ENCODE results near the gene LHX5. TPM values are rescaled to one million over a fixed set of nuclear protein-coding genes. Genes with fewer than 3 reads are reported as not detected.

The LHX5 gene
- total RNA-seq, 1 experiment from 2014 or later: not detected

- ChIA-PET CTCF (no interaction called here), POLR2A (no interaction called here)
- no peak overlapping the region for H3K27ac ChIP-seq (ENCODE audit: low read length)
- TF ChIP-seq TCF7L2 (IDR thresholded peaks at IDR 0.05; ENCODE audit: low read depth, low read length): no peak
- no peak for TF ChIP-seq REST (IDR thresholded peaks at IDR 0.05; ENCODE audit: insufficient read depth in 1 of 2, low read depth in 2 of 2, low read length in 1 of 2)
- no peak for TF ChIP-seq POLR2AphosphoS5 (IDR thresholded peaks at IDR 0.05; ENCODE audit: low read depth, low read length)
- TF ChIP-seq, protein P1, sequence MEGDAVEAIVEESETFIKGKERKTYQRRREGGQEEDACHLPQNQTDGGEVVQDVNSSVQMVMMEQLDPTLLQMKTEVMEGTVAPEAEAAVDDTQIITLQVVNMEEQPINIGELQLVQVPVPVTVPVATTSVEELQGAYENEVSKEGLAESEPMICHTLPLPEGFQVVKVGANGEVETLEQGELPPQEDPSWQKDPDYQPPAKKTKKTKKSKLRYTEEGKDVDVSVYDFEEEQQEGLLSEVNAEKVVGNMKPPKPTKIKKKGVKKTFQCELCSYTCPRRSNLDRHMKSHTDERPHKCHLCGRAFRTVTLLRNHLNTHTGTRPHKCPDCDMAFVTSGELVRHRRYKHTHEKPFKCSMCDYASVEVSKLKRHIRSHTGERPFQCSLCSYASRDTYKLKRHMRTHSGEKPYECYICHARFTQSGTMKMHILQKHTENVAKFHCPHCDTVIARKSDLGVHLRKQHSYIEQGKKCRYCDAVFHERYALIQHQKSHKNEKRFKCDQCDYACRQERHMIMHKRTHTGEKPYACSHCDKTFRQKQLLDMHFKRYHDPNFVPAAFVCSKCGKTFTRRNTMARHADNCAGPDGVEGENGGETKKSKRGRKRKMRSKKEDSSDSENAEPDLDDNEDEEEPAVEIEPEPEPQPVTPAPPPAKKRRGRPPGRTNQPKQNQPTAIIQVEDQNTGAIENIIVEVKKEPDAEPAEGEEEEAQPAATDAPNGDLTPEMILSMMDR (IDR thresholded peaks at IDR 0.05): no peak
- no peak for TF ChIP-seq SIN3A (IDR thresholded peaks at IDR 0.05; ENCODE audit: borderline replicate concordance, insufficient read depth, low read depth, low read length)
- no peaks in the 10 kb centered on the region for H3K4me1 ChIP-seq (ENCODE audit: control insufficient read depth, insufficient read depth, low read length)
- no TSS peak for BruUV-seq (replicated peaks)
- DNase-seq (ENCODE audit: low read depth, low spot score) (no peak), ATAC-seq (no peak)
- H3K27me3 ChIP-seq (ENCODE audit: control insufficient read depth, insufficient read depth, low read length): peaks cover 5% of the 10 kb centered on the region; the same call in 1 of the 2 replicates
- no peaks in the 10 kb centered on the region for H3K36me3 ChIP-seq (ENCODE audit: control insufficient read depth, insufficient read depth, low read length)
- intact Hi-C loops (cut with micrococcal nuclease; ENCODE audit: unreplicated experiment): loop anchor here (5.0 kb wide), 1 partner anchor 474 kb away; no protein-coding TSS in a partner anchor
- no peaks in the 10 kb centered on the region for H3K9me3 ChIP-seq (ENCODE audit: control insufficient read depth, insufficient read depth, low read depth, low read length)
- in situ Hi-C loops (cut with HindIII; ENCODE audit: low pct_unique_long_range_greater_than_20kb, low sequenced_read_pairs): no loop called here
- no peak overlapping the region for H3K4me3 ChIP-seq (ENCODE audit: low read depth in 2 of 2, low read length in 2 of 2)
Measured at GRCh38 chr12:113438523-113439300, 33.0 kb downstream of the LHX5 start.

DNA sequence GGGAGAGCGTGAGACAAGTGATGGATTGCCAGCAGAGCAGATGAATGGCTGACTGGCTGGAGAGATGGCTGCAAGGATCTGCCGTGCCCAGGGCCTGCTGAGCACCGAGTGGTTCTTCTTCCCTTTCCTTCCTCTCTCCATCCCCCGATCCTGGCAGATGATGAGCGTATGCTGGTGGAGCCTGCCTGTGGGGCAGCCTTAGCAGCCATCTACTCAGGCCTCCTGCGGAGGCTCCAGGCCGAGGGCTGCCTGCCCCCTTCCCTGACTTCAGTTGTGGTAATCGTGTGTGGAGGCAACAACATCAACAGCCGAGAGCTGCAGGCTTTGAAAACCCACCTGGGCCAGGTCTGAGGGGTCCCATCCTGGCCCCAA is 34.0 kb downstream of the LHX5 start:
- TF ChIP-seq POLR2AphosphoS5 (IDR thresholded peaks at IDR 0.05; ENCODE audit: low read depth, low read length) (no peak), SIN3A (IDR thresholded peaks at IDR 0.05; ENCODE audit: borderline replicate concordance, insufficient read depth, low read depth, low read length) (no peak)
- H3K4me3 ChIP-seq (ENCODE audit: low read depth in 2 of 2, low read length in 2 of 2): no peak overlapping the region
- ATAC-seq: no peak
- H3K4me1 ChIP-seq (ENCODE audit: control insufficient read depth, insufficient read depth, low read length): no peaks in the 10 kb centered on the region
- intact Hi-C loops (cut with micrococcal nuclease; ENCODE audit: unreplicated experiment): loop anchor here (5.0 kb wide), 1 partner anchor 475 kb away; no protein-coding TSS in a partner anchor
- H3K36me3 ChIP-seq (ENCODE audit: control insufficient read depth, insufficient read depth, low read length): no peaks in the 10 kb centered on the region
- peaks cover 5% of the 10 kb centered on the region; the same call in 1 of the 2 replicates for H3K27me3 ChIP-seq (ENCODE audit: control insufficient read depth, insufficient read depth, low read length)
- H3K9me3 ChIP-seq (ENCODE audit: control insufficient read depth, insufficient read depth, low read depth, low read length): no peaks in the 10 kb centered on the region
- H3K27ac ChIP-seq (ENCODE audit: low read length): no peak overlapping the region
- POLR2A ChIA-PET: no interaction called here
- CTCF ChIA-PET: no interaction called here
- no TSS peak for BruUV-seq (replicated peaks)
- in situ Hi-C loops (cut with HindIII; ENCODE audit: low pct_unique_long_range_greater_than_20kb, low sequenced_read_pairs): no loop called here
- DNase-seq (ENCODE audit: low read depth, low spot score): no peak

Data from Panc1 (cell line).